Endodermal cell (in vitro differentiated cells): ENCODE measurements around the gene DDO. TPM values are rescaled to one million over a fixed set of nuclear protein-coding genes. Genes with fewer than 3 reads are reported as not detected.

Experiments used
- DNase-seq: peaks from one replicate; pipeline ENCODE4 v3.0.0-alpha.2; 2017
- H3K27ac ChIP-seq: 2 replicates; pipeline ENCODE4 v1.5.1; 2013; ENCODE audit warnings: mild to moderate bottlenecking, low read depth, low read length, moderate library complexity
- H3K27me3 ChIP-seq: 2 replicates; pipeline ENCODE4 v1.6.1; 2013; ENCODE audit warnings: mild to moderate bottlenecking, low read length, moderate library complexity; ENCODE audit not compliant: insufficient read depth, control insufficient read depth, poor library complexity, severe bottlenecking
- H3K36me3 ChIP-seq: 2 replicates; pipeline ENCODE4 v1.7.0; 2013; ENCODE audit warnings: mild to moderate bottlenecking, low read length, moderate library complexity; ENCODE audit not compliant: control insufficient read depth, insufficient read depth
- H3K4me1 ChIP-seq: one replicate; pipeline ENCODE4 v1.7.0; 2013; ENCODE audit warnings: low read length; ENCODE audit not compliant: control insufficient read depth, insufficient read depth
- H3K4me3 ChIP-seq: 2 replicates; pipeline ENCODE4 v1.5.1; 2013; ENCODE audit warnings: mild to moderate bottlenecking, low read length, moderate library complexity
- H3K9ac ChIP-seq: 2 replicates; pipeline ENCODE4 v1.6.1; 2013; ENCODE audit warnings: mild to moderate bottlenecking, low read length, moderate library complexity; ENCODE audit not compliant: poor library complexity, severe bottlenecking; ENCODE audit errors: extremely low read depth
- H3K9me3 ChIP-seq: 2 replicates; pipeline ENCODE4 v1.6.1; 2013; ENCODE audit warnings: mild to moderate bottlenecking, low read length, moderate library complexity; ENCODE audit not compliant: control insufficient read depth
- H3K27ac Mint-ChIP-seq: 2 replicates; pipeline ENCODE4 v1.8.0; 2020; ENCODE audit warnings: mixed read lengths
- H3K27me3 Mint-ChIP-seq: 2 replicates; pipeline ENCODE4 v1.8.0; 2021; ENCODE audit warnings: mild to moderate bottlenecking, mixed read lengths; ENCODE audit not compliant: insufficient read depth
- H3K36me3 Mint-ChIP-seq: 2 replicates; pipeline ENCODE4 v1.8.0; 2020; ENCODE audit warnings: low read depth, mixed read lengths
- H3K4me1 Mint-ChIP-seq: 2 replicates; pipeline ENCODE4 v1.8.0; 2020; ENCODE audit warnings: mixed read lengths
- H3K4me3 Mint-ChIP-seq: 2 replicates; pipeline ENCODE4 v1.8.0; 2020; ENCODE audit warnings: mild to moderate bottlenecking, moderate library complexity, mixed read lengths
- H3K9me3 Mint-ChIP-seq: 2 replicates; pipeline ENCODE4 v1.8.0; 2020; ENCODE audit warnings: mild to moderate bottlenecking, mixed read lengths
- CTCF ChIP-seq: fragments of 200-600 bp; sonication (generic); conservative IDR thresholded peaks from 2 replicates; pipeline ENCODE4 v1.5.0; 2021; ENCODE audit warnings: antibody characterized with exemption, mild to moderate bottlenecking
- WGBS, 2 experiments: methylation state at CpG; one replicate each; pipeline versions ENCODE4 v1.1.5 to v1.1.7; 2013; ENCODE audit warnings: missing lambda C conversion rate in 2 of 2, mixed read lengths in 1 of 2; ENCODE audit not compliant: insufficient coverage in 1 of 2, insufficient read length in 1 of 2; 5-methylcytosine and 5-hydroxymethylcytosine counted together
- total RNA-seq, 2 donors: library from RNA; stranded (reverse); fragmentation: NEBNext Ultra II Directional in 1 of 2; extraction: Animal tissue kit (Norgen Biotek cat#: 25700) in 1 of 2; gene quantifications; 2 replicates in 1 of 2; 3 replicates in 1 of 2; pipeline ENCODE4 v1.2.1, GENCODE V29; 2021

The DDO gene
- total RNA-seq, 2 donors from 2014 or later: not detected

GRCh38 chr6:110342759-110343158, 72.6 kb downstream of the DDO start:
- H3K9me3 Mint-ChIP-seq: no peaks in the 10 kb centered on the region
- H3K4me1 Mint-ChIP-seq: peaks cover 14% of the 10 kb centered on the region
- H3K4me3 ChIP-seq: no peak overlapping the region
- no peak for DNase-seq
- no peaks in the 10 kb centered on the region for H3K9me3 ChIP-seq
- no peak overlapping the region for H3K27ac Mint-ChIP-seq
- no peak for TF ChIP-seq CTCF
- peaks cover 3% of the 10 kb centered on the region for H3K4me1 ChIP-seq
- WGBS, 2 experiments: 90 to 97% methylated on average over 2 to 3 of the region's 3 CpGs
- no peak overlapping the region for H3K4me3 Mint-ChIP-seq
- H3K36me3 Mint-ChIP-seq: no peaks in the 10 kb centered on the region
- no peak overlapping the region for H3K27ac ChIP-seq
- no peaks in the 10 kb centered on the region for H3K27me3 ChIP-seq
- H3K36me3 ChIP-seq: no peaks in the 10 kb centered on the region
- no peak overlapping the region for H3K9ac ChIP-seq
- no peaks in the 10 kb centered on the region for H3K27me3 Mint-ChIP-seq

Other genes with a start within 250 kb of the DDO start
- gene WASF1, start 235.9 kb downstream of the DDO start, total RNA-seq: 10 to 100 TPM; 31.1 to 35.3 TPM
- gene CDC40, start 235.1 kb downstream of the DDO start, total RNA-seq: 10 to 100 TPM; 25.7 to 26.8 TPM
- gene METTL24, start 57.2 kb downstream of the DDO start, total RNA-seq: 1 to 10 TPM in 1 of 2 donors, under 1 TPM in 1; 0.24 to 1.3 TPM
- not detected for gene SLC22A16, start 61.0 kb upstream of the DDO start, total RNA-seq